GM18873 (cell line): ENCODE data around the gene AUTS2.

ENCODE experiments used
- ATAC-seq: cut with Tn5 transposase; IDR thresholded peaks from one replicate; pipeline ENCODE4 v1.9.1; 2021; ENCODE audit warnings: mild to moderate bottlenecking, moderate library complexity, moderate number of reproducible peaks; ENCODE audit not compliant: unreplicated experiment, low FRiP score

The AUTS2 gene

DNA sequence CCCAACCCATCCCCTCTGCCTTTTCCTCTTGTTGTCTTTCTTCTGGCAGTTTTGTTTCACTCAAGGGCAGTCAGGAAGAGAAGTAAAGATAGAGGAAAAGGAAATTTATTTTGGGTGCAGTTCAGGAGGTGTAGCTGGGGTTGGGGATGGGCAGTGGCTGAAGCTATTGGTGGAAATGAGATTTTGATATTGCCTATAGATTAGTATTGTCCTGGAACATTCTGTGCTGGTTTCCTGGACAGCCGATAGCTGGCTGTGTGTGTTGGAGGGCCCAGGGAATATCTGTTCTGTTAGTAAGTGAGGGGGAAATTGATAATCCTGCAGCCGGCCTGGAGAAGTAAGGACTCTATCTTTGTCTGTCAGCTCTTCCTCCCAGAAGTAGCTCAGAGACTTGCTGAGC lies 107.8 kb downstream of the AUTS2 start:
- ATAC-seq, result no peak

DNA sequence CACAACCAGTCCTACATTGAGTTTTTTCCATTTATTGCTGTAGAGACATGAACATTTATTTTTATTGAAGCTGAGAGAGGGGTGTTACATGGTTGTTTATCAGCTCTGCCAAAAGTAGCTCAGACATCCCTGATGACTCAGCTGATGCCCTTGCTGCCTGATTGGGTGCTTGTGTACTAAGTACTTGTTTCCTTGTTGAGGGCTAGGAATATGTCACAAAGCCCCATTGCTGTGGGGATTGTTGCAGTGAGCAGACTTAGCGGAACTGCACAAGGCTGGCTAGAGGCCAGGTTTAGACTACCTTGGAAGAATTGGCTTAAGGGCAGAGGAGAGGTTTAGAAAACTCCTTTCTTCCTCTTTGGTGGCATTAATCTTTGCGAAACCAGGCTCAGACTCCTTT lies 110.6 kb downstream of the AUTS2 start:
- ATAC-seq, result no peak

DNA sequence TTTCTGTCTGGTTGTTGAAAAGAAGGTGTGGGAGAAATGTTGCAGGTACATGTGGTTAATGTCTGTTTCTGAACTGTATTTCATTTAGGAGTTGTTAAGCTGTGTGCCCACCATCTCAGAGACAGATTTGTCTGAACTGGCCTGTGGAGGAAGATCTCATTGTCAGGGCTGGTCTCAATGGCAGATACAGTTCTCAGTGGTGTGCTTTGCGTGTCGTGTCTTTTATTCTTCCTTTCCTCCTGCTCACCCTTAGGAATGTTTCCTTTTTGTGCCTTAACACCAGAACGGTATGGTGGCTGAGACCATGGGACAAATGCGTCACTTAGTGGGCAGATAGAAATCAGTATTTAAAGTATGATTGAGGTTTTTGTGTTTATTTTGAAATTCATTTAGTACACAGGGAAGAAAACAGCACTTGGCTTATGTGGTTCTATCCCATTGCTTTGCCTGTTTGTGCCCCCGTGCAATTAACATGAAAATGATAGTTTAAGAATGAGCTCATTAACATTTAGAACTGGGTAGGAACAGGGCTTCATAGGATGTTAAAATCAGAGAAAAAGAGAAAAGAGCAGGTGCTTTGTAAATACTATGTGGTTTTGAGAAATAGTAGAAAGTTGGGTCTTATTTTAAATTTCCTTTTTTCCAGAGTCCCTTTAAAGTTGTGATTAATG lies 112.6 kb downstream of the AUTS2 start:
- ATAC-seq, result no peak

DNA sequence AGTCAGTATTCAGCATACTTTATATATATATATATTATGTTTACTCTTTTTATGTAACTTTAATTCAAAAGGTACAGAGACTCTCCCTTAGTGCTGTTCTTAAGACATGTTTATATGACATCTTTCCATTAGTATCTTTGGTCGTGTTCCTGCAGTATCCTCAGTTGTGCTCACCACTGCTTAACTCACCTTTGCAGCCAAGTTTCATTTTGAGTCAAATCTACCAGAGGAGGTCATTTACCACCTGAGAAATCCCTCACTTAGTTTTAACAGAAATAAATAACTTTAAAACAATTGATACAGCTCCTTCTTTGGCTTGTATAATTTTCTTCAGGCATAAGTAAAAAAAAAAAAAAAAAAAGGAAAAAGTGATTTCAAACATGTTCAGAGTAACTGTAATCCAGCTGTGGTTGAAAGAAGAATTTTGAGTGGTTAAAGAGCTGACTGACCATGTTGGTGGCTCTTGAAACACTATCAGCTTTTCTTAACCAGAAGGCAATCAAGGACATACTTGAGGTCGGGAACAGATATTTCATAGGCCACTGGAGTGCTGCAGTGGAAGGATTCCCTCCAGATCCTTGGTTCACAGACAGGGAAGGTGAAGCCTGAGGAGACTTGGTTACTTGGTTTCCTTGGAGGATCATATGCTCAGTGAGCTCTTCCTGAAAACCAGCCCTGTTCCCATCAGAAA lies 116.8 kb downstream of the AUTS2 start:
- ATAC-seq, result no peak

DNA sequence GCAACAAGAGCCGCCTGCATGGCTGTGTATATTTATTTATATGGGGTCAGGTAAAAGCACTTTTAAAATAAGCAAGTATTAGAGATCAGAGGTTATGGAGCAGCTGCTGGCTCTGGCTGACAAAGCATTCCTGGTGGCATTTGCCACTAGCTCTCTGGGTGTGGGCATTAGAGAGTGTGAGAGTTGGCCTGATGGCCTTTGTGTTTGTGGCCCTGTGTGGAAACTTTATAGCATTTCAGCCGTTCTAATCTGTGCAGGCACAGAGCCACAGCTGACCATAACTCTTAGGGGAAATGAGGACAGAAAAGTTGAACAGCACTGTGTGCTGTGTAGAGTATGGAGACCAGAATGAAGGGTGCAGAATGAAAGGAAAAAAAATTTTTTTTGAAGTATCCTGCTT lies 118.9 kb downstream of the AUTS2 start:
- no peak for ATAC-seq

DNA sequence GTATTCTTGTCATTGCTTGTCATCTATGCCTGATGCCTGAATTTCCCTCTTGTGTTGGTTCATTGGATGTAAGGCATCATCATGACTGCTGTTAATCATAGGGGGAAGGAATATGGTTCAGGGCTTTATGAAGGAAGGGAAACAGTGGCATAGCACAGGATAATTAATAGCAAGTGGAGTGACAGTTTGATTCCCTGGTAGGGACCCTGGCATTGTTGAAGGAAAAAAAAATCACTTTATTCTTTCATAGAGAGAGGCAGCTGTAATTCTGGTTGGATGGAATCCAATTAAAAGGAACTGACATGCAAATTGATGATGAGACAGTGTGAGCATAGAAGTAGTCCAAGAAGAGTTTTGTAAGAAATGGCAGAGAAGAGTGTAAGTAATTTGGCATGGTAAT lies 121.4 kb downstream of the AUTS2 start:
- no peak for ATAC-seq

DNA sequence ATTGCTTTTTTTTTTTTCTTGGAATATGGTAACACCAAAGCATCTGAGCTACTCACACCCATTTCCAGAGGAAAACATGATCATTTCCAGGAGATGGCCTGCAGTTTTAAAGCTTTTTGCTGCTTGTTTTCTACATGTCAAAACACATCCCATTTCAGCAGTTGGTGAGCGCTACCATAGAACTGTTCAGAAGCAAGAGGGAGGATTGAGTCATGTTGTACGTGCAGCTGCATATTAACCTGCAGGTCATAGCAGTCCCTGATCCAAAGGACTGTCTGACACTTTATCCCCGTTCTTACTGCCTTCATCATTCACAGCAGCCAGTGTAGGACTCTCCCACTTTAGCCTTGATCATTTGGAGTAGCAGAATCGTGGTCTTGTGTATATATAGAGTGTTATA lies 124.6 kb downstream of the AUTS2 start:
- no peak for ATAC-seq

DNA sequence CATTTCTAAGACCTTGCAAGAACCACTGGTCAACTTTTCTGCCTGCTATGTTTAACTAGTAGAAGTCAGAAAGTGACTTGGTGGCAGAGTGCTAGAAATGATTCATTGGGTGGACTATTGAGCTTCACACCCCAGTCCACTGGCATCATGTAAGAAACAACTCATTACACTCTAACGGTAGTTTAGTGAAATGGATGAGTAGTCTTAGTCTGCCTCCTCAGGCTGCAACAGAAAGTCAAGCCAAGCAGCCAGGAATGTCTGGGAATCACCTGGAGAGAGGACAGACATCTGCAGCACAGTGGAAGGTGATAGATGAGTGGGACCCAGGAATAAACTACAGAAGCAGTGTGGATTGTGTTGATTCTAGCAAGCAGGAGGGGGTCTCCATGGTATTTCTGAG lies 125.4 kb downstream of the AUTS2 start:
- no peak for ATAC-seq

DNA sequence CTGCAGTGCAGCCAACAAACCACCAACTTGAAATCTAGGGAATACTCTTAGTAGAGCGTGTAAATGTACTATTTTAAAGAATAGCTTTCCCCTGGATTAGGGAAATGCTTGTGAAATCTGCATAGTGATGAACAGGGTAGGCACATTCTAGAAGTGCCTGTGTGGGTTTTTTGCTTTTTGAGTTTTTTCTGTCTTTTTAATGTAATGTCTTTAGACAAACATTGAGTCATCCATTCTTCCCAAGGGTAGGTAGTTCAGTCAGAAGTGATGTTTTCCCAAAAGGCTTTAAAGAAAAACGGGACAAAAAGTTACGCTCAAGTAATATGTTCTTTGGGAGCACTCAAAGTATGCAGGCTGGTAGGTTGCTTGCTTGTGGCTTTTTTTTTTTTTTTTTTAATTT lies 130.0 kb downstream of the AUTS2 start:
- ATAC-seq, result no peak

DNA sequence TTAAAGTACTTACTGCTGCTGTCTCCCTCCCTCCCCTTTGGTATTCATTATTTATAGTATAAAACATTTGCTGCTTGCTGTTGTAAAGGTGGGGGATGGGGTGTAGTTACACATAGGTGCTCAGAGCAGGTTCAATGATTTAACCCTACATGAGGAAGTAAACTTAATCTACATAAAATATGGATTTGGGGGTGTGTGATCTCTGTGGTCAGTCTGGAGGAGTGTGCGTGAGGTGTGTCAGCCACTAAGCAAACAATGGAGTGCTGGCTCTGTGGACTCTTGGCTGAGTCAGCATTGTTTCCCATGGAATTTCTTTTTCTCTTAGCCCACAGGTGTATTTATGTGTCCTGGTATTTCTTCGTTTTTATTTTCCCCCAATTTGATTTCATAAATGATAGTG lies 133.9 kb downstream of the AUTS2 start:
- no peak for ATAC-seq

DNA sequence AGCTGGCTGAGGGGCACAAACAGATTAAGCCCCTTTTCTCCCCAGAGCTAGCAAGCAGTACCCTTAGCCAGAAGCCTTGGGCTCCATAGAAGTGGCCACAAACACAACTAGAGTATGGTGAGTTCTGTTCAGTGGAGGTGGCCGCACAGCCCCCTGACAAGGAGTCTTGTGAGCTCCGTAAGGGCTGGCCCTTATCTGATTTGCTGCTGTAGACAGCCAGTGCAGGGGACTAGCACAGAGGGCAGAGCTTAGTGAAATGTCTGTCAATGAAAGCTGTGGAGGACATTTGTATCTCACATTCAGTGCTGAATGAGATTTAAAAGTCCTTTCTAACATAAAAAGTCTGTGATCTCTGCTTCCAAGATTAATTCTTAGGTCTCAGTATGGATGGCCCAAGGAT lies 137.3 kb downstream of the AUTS2 start:
- ATAC-seq, result no peak

DNA sequence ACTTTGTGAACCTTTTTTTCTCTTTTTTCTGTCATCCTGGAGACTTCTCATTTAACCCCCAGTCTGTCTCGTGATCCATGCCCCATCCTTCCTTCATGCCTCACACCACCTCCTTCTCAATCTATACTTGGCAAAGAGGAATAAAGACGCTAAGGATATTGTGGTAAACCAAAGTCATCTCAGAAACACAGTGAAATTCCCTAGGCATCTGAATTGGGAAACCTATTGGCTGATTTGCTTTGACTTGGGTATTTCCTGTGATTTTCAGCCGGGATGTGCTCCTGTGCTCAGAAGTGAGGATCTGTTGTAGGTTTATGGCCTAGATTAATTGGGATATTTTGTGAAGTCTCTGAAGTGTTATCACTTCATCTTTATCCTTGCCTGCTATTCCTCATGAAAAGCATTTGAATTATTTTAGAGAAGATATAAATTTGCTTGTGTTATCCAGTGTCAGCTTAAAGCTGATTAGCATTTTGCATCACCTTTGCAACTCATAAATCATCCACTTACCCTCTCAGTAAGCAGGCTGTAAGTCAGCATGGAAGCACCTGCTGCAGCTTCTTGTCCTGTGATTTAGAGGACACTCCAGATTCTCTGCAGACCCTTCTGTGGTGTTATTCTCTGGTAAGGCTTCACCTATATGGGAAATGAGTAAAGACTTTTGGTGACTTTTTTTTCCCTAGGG lies 138.0 kb downstream of the AUTS2 start:
- ATAC-seq, result no peak

DNA sequence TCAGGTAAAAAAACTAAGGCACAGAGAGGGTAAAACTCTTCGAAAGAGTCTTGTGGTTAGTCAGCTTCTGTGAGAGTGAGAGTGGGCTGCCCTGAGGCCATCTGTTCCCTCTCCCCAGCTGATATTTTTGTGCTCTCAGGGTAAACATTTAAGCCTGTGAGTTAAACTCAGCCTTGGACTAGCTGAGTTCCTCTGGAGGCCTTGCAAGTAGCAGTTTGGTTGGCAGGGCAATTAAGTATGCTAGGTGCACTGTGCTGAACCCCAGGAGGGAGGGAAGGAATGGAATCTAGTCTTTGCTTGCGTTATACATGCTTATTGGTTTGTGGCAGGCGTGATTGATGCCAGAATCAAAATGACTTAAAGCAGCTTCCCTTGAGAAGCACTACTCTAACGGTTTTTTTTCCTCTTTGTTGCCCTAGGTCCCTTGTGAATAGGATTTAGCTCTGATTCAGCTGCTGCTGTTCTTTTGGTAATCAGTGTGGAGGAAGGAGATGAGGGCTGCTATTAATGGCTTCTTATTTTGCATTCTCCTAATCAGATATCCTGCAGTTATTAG lies 140.2 kb downstream of the AUTS2 start:
- ATAC-seq, result peak; percentile 59

DNA sequence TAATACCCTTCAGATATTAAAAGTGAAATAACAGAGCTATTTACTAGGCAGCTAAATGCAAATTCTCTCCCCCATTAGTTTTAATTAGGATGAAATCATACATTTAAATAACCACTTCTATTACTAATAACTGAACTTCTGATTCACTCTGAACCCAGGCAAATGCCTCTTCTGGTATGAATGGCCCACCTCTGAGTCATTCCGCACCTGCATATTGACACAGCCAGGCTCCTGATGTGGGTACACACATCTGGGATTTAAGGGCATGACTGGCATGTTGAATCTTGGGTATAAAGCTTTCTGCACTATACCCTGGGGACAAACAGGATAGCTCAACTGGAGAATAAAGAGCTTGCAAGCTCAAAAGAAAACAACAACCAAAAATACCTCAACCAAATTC lies 140.9 kb downstream of the AUTS2 start:
- peak; percentile 80 for ATAC-seq

DNA sequence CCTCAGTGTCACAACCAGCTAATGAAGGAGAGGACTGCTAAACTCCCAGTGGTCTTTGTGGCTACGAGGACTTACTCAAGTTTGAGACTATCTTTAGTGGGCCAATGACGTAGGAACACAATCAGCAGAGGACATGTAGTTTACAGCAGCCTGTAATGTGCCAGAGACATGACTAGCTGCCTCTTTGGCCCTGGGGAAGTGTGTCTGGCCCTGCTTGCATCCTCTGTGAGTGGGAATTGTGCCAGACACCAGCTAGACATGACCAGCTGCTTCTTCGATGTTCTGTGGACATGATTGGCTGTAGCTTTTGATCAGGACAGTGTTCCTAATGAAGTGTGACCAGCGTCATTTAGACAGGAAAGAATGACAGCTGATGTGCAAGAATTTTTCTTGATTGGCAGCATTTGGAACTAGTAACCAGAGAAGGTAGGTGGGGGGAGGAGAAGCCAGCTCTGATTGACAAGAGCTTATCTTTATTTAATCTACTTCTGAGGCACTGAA lies 141.7 kb downstream of the AUTS2 start:
- ATAC-seq, result peak; percentile 36

DNA sequence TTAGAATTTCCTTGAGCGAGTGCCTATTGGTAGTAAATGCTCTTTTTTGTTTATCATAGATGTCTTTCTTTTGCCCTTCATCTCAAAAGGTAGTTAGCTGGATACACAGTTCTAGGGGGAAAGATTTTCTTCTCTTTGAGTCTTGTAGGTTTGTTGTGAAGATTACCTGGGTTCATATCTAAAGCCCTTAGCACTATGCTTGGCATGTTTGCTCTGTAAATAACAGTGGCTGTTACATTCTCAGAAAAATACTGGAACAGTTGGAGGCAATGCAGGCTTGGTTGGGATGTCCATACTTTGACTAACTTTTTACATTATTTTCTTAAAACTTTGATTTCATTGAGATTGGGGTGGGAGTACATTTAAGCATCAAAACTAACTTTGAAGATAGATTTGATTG lies 144.0 kb downstream of the AUTS2 start:
- ATAC-seq, result no peak

DNA sequence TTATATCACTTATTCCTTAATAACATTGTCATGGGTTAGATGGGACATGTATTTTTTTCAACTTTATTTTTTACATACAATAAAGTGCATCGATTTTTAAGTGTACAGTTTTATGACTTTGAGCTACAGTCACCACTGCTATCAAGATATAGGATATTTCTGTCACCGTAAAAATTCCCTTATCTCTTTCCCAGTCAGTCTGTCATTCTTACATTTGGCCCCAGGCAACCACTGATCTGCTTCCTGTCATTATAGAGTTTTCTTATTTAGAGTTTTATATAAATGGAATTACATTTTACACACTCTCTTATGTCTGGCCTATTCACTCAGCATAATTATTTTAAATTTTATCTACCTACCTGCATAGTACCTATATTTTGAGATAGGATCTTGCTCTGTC lies 145.2 kb downstream of the AUTS2 start:
- ATAC-seq, result no peak

DNA sequence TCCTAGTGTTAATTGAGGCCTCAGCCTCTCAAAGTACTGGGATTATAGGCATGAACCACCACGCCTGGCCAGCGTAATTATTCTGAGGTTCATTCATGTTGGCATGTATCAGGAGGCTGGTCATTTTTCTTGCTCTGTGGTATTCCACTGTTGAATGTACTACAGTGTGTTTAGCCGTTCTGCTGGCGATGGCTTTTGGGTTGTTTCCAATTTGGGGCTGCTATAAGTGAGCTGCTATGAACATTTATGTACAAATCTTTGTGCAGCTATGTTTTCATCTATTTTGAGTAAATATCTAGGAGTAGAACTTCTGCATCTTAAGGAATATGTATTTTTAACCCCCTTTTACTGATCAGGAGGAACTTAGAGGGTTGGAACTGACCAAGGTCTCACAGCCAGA lies 145.8 kb downstream of the AUTS2 start:
- no peak for ATAC-seq

DNA sequence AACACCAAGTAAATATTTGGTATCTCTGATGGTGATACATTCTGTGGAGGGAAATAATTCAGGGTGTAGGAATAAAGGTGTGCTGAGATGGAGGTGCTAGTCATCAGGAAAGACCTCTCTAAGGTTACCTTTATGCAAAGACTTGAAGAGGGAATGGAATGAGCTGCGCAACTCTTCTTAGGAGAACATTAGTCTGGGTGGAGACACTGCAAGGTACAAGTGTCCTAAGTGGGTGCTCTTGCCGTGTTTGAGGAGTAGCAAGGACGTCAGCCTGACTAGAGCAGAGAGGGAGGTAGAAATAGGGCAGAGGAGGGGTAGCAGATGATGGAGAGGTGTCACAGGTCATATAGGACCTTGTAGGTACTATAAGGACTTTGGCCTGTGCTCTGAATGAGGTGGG lies 148.1 kb downstream of the AUTS2 start:
- ATAC-seq, result no peak

DNA sequence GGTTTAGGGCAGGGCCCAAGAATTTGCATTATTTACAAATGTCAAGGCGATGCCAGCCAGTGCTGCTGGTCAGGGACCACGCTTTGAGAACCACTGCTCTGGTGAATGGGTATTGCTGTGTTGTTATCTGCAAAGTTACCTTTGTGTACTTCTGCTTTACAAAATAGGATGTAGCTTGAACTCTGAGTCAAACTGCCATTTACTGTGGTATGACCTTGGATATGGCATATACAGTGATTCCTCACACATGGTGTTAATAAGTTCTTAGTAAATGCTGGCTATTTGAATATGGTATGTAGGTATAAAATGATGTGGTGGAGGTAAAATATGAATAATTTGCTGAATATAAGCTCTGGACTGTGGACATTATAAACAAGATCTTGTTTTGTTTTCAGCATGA lies 148.9 kb downstream of the AUTS2 start:
- ATAC-seq, result no peak

DNA sequence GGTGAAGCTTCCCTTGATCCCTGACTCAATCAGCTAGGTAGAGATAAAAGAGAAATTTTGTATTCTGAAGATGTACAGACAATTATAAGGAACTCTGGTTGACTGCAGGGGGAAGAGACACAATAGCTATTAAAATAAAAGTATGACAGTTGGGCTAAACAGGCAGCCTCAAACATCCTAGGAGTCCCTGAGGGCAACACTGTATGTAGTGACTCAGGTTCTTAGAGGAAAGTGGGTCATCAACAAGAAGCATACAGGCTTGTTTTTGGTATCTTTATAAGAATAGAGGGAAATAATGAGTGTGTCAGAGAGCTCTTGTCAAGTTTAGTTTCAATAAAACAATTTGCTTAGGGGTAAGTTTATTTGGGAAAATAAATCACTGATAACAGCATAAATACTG lies 150.3 kb downstream of the AUTS2 start:
- no peak for ATAC-seq
